Dedifferentiated amniotic fluid mesenchymal stem cell (primary cell): ENCODE measurements around the gene CWC15.
"Not testable (repeated sequence)": the region's sequence is repeated elsewhere in the genome, so short reads cannot be mapped to it uniquely, and the experiment has no call there.

ENCODE experiments used
- DNase-seq: peaks from one replicate; pipeline ENCODE4 v3.0.0-alpha.2; 2016; ENCODE audit errors: extremely low spot score

The CWC15 gene

DNA sequence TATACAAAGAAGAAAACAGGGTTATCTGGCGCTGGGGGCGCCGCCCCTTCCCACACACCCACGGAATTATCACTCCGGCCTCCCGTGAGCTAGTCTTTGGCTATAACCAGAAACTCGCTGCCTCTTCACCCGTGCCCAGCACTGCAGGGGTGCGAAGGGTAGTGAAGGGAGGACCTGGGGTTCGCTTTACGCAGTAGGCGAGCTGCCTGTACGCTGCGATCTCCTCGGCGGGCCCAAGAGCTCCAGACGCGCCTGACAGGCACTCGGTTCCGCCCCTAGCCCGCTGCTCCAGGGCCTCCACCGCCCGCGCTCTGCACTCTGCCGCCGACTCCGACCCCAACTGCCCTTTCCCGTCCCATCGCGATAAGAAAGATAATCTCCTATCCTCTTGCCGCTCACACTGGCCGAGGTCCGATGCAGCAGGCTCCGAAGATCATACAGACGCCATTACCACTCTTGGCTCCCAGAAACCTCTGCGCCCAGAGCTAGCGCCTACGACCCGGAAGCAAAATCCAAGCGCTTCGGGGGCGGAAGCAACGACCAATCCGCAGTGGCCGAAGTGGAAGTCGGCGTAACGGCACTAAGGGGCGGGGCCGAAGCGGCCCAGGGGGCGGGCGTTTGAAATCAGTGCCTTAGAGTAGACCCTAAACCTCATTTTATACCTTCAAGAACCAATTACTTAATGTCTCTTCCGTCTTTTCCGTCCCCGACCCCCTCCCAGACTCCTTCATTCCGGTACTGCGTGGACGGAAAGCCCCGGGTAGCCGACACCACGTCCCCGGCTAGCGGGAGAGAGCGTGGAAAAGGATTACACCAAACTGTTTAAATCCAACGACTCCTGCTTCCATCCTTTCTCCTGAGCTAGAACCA is at the start of gene CWC15, which contains the start of gene KDM4D:
Gene CWC15 (minus strand): TSS at position 458 of the 870 bp plus-strand sequence. CDS start 1,371 bp downstream, outside the sequence.
Gene KDM4D (plus strand): TSS at position 611 of the 870 bp plus-strand sequence. CDS start 23,664 bp downstream, outside the sequence.
- DNase-seq: peak; percentile 96

DNA sequence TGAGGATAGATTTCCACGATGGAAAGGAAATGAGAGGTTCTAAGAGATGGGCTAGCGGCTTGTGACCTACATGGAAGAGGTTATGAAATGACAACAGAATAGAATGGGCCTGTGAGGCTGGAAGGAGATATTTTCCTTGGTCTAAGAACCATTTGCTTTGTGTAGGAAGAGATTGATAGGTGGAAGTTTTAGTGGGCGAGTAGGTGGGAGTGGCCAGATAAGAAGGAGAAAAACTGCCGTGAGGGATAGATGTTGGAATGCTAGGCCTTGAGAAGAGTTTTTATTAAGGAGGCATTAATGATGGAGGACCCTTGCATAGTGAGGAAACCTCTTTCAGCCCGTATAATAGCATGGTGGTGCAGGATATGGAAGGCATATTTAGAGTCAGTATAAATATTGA is 48.1 kb upstream of the CWC15 start:
- DNase-seq: not testable (repeated sequence)

DNA sequence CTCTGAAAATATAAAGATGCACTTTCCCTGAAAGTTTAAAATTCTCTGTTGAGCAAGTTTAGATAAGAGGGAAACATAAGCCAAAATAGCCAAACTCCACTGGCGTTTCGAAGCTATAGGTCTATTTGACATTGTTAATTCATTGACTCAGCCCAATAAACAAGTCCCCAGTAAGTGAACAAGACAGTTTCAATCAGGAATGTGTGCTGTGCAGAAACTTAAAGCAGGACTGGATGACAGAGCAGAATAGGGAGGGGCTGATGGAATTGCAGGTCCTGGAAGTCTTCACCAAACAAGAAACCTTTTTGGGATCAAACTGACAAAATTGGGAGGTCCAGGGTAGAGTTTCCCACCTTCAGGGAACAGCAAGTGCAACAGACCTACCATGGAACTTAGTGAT is 42.8 kb upstream of the CWC15 start:
- DNase-seq: no peak

DNA sequence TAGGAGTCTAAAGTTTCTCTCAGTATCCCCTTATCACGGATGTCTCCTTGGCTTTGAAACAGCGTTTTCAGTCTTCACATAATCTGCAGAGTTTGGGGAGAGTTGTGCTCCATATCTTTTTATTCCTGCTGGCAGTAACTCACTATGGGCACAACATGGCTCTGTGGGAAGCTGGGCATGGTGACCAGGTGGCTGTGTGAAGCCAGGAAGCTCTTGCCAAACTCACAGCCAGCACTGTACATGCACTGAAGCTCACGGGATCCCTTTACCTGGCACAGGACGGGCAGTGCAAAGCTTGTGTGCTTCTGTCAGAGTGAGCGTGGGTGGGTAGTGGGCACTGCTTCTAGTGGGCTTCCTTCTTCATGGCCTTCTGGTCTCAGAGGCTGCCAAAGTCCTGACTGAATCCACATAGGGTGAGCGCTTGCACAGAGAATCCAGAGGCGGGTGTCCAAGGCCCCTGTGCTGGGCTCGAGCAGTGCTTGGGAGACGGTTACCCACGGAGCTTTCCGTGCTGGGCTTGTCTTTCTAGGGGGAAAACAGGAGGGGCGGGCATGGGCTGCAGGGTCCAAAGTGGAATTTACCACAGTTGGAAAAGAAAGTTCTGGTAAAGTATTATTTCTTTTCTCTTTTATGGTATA is 40.9 kb upstream of the CWC15 start:
- no peak for DNase-seq

DNA sequence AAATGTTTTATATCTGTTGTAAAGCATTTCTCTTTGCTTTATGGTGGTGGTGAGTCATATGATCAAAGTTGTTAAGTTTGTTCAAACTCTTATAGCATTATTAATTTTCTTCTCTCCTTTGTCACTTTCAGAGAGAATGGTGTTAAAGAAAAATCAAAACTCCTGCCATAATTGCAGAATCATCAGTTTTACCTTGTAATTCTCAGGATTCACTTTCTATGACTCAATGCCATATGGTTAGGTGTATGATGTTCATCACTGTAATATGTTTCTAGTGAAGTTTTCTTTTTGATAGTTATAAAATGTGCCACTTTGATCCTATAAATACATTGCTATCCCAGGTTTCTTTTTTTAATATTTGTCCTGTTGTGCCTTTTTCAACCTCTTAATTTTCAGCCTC is 38.0 kb upstream of the CWC15 start:
- no peak for DNase-seq

DNA sequence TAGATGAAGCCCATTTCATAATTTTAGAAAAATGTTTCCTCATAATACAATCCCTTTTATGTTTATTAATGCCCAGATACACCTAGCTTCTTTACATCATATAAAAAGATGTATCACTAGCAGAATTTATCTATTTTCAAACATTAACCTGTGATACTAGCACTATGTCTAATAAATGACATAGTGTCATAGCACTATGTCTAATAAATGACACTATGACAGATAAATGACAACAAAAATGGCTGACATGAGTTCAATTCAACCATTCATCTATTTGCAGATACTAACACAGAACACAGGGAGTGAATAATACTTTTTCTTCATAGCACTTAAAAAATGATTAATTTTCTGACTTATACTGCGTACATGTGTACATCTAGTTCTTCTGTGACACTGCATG is 32.3 kb upstream of the CWC15 start:
- DNase-seq: no peak

DNA sequence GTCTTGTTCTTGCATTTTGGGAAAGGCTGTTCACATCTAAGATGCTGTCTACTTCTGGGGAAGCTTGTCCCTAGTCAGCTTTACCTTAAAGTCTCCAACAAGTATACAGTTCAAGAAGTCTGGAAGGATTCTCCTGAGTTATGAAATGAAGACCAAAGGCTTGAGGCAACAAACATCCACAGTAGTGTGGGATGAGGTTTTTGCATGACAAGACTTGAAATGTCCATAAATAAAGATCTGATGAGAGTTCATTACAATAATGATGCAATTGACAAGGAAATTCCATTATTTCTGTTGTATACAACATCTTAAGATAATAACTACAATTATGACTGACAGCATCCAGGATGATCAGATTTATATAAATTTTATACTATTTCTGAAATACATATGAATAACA is 30.4 kb upstream of the CWC15 start:
- DNase-seq: no peak

DNA sequence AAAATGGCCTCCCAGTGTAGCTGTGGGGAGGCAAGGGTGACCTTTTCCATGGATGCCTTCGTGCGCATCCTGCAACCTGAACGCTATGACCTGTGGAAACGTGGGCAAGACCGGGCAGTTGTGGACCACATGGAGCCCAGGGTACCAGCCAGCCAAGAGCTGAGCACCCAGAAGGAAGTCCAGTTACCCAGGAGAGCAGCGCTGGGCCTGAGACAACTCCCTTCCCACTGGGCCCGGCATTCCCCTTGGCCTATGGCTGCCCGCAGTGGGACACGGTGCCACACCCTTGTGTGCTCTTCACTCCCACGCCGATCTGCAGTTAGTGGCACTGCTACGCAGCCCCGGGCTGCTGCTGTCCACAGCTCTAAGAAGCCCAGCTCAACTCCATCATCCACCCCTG is 24.9 kb upstream of the CWC15 start:
- no peak for DNase-seq

DNA sequence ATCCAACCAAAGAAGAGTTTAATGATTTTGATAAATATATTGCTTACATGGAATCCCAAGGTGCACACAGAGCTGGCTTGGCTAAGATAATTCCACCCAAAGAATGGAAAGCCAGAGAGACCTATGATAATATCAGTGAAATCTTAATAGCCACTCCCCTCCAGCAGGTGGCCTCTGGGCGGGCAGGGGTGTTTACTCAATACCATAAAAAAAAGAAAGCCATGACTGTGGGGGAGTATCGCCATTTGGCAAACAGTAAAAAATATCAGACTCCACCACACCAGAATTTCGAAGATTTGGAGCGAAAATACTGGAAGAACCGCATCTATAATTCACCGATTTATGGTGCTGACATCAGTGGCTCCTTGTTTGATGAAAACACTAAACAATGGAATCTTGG is 24.1 kb upstream of the CWC15 start:
- DNase-seq: no peak

DNA sequence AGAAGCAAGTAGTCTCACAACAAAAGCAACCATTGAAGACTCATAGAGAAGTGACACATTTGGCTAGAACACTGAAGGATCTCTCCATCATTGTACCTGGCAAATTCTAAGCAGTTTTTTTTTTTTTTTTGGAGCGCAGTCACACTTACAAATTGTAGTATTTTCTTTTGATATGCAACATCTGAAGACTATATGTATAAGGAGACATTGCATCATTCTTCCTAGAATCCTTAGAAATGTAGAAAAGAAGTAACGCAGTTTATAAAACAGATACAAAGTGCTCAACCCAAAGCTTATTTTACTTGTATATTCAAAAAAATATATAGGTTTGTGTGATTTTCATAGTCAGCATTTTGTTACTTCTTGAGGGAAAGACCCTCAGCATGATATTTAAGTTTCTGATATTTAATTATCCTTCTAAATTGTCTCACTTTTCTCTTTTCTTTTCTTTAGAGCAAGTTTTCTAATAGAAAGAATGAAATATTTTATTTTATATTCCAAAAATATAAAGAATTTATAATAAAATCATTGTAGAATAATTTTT is 20.1 kb upstream of the CWC15 start:
- no peak for DNase-seq

DNA sequence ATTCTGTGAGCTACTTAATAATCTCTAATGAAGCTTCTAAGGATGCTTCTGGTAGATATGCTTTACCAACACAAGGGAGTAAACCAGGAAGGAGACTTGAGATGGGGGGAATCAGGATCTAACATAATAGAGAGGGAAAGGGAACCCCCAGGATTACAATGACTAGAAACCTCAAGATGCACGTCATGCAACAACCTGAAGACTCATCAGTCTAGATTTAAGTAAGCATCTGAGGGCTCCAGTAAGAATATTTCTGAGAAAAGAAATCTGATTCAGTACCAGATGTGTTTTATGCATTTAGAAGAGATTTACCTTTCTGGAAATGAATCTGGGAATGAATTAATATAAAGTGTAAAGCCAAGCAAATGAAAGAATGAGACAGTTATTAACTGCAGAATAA is 15.4 kb upstream of the CWC15 start:
- no peak for DNase-seq

DNA sequence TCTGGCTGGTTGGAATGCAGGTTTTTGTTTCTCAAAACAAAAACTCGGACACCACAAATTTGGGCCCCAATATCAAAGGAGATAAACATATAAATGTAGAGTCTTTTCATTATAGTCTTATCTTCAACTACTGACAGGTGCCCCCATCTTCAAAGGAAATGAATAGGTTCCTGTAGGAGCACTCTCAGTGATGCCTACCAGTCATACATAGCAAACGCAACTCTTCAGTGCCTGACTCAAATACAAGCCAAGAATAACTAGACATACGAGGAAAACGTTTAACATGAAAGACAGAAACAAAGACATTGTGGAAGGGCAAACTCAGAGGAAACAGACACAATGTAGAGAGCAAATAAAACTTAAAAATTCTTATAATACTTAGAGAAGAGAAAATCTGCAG is 14.0 kb upstream of the CWC15 start:
- DNase-seq: no peak

DNA sequence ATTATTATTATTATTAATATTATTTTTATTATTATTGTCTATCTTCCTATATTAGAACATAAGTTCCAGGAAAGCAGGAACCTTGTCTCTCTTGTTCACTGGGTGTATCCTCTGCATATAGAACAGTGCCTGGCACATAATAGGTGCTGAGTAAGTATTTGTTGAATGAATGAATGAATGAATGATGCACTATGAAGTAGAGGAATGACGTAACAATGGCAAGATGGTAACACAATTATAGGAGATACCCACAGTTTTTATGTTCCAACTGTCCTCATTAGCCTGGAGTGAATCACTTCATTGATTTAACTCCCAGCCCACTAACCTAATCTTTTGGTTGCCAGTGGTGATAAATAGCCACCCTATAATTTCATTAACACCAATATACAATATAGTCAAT is 2.2 kb upstream of the CWC15 start:
- no peak for DNase-seq

DNA sequence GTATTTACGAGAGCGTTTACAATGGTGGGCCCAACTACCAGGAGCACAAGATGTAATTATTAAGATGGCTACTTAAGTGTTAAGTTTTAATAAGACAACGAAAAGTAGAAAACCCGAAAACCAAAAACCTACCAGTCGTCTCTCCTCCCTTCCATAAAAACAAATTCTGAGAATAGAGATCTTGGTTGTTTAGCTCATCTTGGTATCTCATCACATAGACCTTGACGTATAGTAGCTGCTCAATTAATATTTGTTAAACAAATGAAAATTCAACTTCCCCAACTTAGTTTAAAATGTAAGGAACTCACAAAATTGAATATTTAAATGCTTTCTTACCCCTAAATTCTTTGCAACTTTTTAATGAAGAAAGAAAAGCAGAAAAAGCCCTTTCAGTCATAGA is 822 bp upstream of the CWC15 start:
- no peak for DNase-seq

DNA sequence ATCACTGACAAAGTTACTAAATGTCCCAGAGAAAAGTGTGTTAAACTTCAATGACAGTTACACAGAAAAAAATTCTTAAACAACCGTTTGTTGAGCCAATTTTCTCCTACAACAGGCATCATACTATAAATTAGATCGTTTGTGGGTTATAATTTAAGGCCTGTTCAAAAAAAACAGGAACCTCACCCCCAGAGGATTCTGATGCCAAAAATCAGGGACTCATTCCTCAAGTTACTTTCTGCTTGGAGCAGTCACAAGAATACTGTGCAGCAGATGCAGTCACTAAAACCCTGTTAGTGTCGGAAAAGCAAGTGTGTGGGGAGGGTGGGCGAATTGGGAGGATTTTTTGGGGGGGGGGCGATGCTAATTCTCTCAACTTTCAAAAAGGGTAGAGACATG is 657 bp downstream of the CWC15 start:
- DNase-seq: no peak

DNA sequence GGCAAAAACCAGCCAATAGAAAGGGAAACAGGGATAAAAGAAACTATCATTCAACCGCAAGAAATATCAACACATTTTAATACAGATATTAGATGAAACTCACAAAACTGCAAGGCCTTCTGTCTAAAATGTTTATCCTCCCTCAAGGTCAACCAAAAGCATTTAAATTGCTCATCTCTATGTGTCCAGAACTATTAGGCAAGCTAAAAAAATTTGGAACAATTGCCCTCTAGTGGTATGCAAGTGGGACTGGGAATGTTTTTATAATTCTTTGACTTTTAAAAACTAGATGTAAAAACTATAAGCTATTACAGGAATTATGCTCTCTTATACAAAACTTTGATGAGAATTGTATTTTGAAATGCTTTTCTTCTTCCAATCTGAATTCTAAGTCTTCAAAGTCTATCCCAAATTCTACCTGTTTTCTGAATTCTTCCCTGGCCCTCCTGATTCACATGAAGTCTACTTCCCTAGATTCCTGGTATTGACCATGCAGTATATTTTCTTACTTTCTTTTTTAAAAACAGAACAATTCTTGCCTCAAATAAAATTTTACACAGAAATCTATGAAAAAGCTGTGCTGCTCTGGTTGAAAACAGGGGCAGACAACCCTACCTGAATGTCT is 4.9 kb downstream of the CWC15 start:
- DNase-seq: peak; percentile 46

DNA sequence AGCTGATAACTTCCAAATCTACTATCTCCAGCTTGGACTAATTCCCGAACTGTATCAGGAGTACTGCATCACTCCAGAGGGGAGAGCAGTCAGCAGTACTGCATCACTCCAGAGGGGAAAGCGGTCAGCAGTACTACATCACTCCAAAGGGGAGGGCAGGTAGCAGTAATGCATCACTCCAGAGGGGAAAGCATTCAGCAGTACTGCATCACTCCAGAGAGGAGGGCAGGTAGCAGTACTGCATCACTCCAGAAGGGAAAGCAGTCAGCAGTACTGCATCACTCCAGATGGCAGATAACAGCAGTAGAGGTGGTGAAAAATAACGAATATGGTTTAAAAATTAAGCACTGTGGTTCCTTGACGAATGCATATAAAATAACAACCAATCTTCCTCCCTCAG is 8.4 kb downstream of the CWC15 start:
- no peak for DNase-seq

DNA sequence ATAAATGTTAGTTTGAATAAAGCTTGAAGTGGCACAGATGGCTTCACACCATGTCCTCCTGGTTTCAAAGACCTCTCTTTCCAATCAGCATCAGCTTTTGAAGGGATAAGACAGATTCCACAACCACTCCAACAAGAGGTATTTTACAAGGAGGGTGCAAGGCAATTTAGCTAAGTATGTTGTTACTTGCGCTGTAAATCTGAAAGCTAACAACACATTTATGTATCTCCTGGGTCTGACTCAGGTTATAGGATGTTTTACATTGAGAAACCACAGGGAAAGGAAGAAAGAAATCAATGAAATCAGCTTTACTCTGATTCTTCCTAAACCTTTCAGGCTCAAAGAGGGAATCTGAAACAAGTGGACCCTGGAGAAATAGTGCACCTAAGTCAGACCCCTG is 12.1 kb downstream of the CWC15 start:
- DNase-seq: no peak

DNA sequence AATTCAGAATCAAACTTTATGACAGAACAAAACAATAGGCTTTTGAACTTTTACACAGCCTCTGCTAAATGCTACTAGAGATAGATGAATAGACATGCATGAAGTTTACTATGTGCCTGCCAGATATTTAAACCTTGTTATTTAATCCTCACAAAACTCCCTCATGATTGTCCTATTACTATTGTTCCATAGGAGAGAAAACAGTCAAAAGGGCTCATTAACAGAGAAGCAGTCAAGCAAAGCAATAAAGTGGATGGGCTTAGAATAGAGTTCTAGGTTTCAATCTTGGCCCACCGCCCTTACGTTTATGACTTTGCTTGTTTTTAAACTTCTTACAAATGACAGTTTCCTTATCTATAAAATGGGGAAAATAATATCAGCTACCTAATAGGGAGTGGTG is 12.9 kb downstream of the CWC15 start:
- DNase-seq: no peak

DNA sequence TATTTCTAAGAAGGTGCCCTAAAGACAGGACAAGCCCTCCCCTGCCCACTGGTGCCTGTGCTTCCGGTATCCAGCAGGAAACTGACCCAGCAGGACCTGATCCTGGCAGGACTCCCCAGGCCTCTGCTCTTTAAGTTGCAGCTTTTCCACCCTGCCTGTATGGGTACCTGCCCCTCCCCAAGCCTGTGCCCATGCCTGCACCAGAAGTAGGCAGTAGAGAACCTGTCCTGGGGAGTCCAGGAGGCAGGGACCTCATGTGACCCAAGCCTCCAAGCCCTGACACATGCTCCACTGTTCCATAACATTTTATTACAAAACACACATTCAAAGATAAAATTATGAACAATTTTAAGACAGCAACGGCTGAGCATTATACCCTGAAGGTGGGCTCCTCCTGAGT is 14.2 kb downstream of the CWC15 start:
- no peak for DNase-seq

DNA sequence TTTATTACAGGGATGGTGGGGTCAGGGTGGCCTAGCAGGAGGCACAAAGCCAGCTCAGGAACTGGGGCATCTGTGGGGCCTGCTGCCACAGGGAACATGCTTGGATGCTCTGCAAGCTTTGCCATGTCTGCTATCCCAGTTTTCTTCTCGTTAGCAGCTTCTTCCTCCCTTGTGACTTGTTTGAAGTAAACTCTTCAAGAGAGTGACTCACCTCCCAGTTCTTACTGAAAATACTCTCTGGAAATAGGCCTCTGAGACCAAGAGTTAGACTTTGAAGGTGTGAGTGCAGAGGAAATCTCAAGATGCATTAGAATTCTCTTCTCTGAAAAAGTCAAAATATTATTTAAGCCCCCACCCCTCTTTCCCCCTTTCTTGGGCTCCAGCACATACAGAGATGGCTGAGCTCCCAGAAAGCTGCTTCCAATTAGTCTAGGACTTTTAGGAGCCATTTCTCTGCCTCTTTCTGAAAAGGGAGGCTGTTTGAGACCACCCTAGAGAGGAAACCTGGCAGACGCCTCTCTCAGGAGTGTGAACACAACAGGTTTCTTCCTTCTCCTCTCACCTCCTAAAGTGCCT is 15.1 kb downstream of the CWC15 start:
- peak; percentile 21 for DNase-seq

DNA sequence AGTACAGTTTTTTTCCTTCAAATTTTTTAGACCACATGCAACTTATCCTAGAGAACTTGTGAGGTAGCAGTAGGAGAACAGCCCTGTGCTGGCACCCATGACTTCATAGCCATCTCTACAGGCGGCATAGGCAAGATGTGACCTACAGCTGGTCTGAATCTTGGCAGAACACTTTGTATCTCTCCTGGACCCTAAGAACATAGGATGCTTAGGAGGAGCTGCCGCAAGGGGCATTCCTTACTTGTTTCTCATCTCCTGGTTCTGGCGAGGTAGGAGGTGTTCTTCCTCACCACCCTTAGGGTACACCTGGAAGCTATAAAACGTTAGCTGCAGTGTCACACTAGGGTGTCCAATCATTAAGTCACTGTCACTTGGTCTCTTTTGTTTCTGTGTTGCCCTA is 16.4 kb downstream of the CWC15 start:
- no peak for DNase-seq
